IMR-90 (cell line): ENCODE results near the gene FAT1. TPM values are rescaled to one million over a fixed set of nuclear protein-coding genes. Genes with fewer than 3 reads are reported as not detected.

ENCODE experiments used
- ATAC-seq: fragments of 200-7000 bp; cut with Tn5 transposase; 2 replicates; pipeline ENCODE4 v1.9.1; 2020; ENCODE audit warnings: low read depth, mild to moderate bottlenecking, moderate library complexity
- BruUV-seq: library from RNA; stranded (reverse); fragments of 400-500 nt; replicated peaks from 2 replicates; lab custom pipeline; 2021; lab: Mats Ljungman, UMichigan
- CTCF ChIA-PET: fragments of 300-600 bp; formaldehyde crosslinking; extraction: SDS; loops from one replicate; lab custom pipeline; 2021; ENCODE audit warnings: antibody characterized with exemption; lab: Yijun Ruan, JAX
- POLR2A ChIA-PET: fragments of 300-600 bp; sonication (Branson Sonifier 250); formaldehyde crosslinking; loops from one replicate; lab custom pipeline; 2022; ENCODE audit warnings: antibody characterized with exemption; ENCODE audit not compliant: unreplicated experiment; lab: Charles Lee
- DNase-seq: peaks from one replicate; pipeline ENCODE4 v3.0.0; 2013
- H2AFZ ChIP-seq: replicated peaks from 2 replicates; pipeline ENCODE3; 2013; ENCODE audit warnings: low read length, mild to moderate bottlenecking; ENCODE audit not compliant: poor library complexity
- H2AK5ac ChIP-seq: 2 replicates; pipeline ENCODE4 v1.6.1; 2013; ENCODE audit warnings: low read depth, low read length, inconsistent platforms
- H2AK9ac ChIP-seq: replicated peaks from 2 replicates; pipeline ENCODE3; 2013; ENCODE audit warnings: mild to moderate bottlenecking, low read depth, low read length, moderate library complexity; ENCODE audit not compliant: poor library complexity
- H2BK120ac ChIP-seq: 2 replicates; pipeline ENCODE4 v1.6.1; 2013; ENCODE audit warnings: low read depth, low read length, inconsistent platforms
- H2BK15ac ChIP-seq: 3 replicates; pipeline ENCODE4 v1.6.1; 2013; ENCODE audit warnings: low read depth, low read length, inconsistent platforms
- H2BK20ac ChIP-seq: 2 replicates; pipeline ENCODE4 v1.6.1; 2013; ENCODE audit warnings: low read depth, mild to moderate bottlenecking, inconsistent platforms, low read length, moderate library complexity
- H2BK5ac ChIP-seq: 2 replicates; pipeline ENCODE4 v1.6.1; 2013; ENCODE audit warnings: mild to moderate bottlenecking, low read depth, low read length, inconsistent platforms; ENCODE audit not compliant: poor library complexity, severe bottlenecking
- H3K14ac ChIP-seq: replicated peaks from 2 replicates; pipeline ENCODE4 v1.6.1; 2013; ENCODE audit warnings: low read depth, low read length, inconsistent platforms
- H3K18ac ChIP-seq: 2 replicates; pipeline ENCODE4 v1.6.1; 2013; ENCODE audit warnings: low read depth, low read length, control low read depth
- H3K23ac ChIP-seq: 2 replicates; pipeline ENCODE4 v1.6.1; 2013; ENCODE audit warnings: low read depth, low read length, inconsistent platforms
- H3K27ac ChIP-seq: 2 replicates; pipeline ENCODE4 v1.5.1; 2013; ENCODE audit warnings: mild to moderate bottlenecking, control low read depth, low read length; ENCODE audit not compliant: insufficient read depth
- H3K27me3 ChIP-seq: 2 replicates; pipeline ENCODE4 v1.6.1; 2013; ENCODE audit warnings: low read length; ENCODE audit not compliant: control insufficient read depth, insufficient read depth
- H3K36me3 ChIP-seq: 2 replicates; pipeline ENCODE4 v1.6.1; 2013; ENCODE audit warnings: low read length, mixed read lengths; ENCODE audit not compliant: control insufficient read depth, insufficient read depth
- H3K4ac ChIP-seq: 2 replicates; pipeline ENCODE4 v1.6.1; 2013; ENCODE audit warnings: low read depth, low read length, inconsistent platforms
- H3K4me1 ChIP-seq: 2 replicates; pipeline ENCODE4 v1.6.1; 2013; ENCODE audit warnings: low read length, mixed read lengths; ENCODE audit not compliant: control insufficient read depth, insufficient read depth
- H3K4me2 ChIP-seq: 2 replicates; pipeline ENCODE4 v1.6.1; 2013; ENCODE audit warnings: low read depth, mild to moderate bottlenecking, control low read depth, low read length, moderate library complexity
- H3K4me3 ChIP-seq: 2 replicates; pipeline ENCODE4 v1.5.1; 2013; ENCODE audit warnings: low read depth, mild to moderate bottlenecking, control low read depth, low read length, moderate library complexity; ENCODE audit not compliant: insufficient read depth
- H3K56ac ChIP-seq: 2 replicates; pipeline ENCODE4 v1.6.1; 2013; ENCODE audit warnings: low read length, inconsistent platforms; ENCODE audit not compliant: insufficient read depth; ENCODE audit errors: extremely low read depth
- H3K79me1 ChIP-seq, 2 experiments: 2 replicates each; pipeline ENCODE4 v1.6.1; 2013; ENCODE audit warnings: low read length in 2 of 2, inconsistent platforms in 1 of 2, low read depth in 1 of 2
- H3K9ac ChIP-seq: 2 replicates; pipeline ENCODE4 v1.6.1; 2013; ENCODE audit warnings: low read depth, low read length, control low read depth
- H3K9me1 ChIP-seq: 2 replicates; pipeline ENCODE4 v1.6.1; 2013; ENCODE audit warnings: low read length, inconsistent platforms; ENCODE audit not compliant: insufficient read depth
- H3K9me3 ChIP-seq: 2 replicates; pipeline ENCODE4 v1.6.1; 2013; ENCODE audit warnings: low read length; ENCODE audit not compliant: control insufficient read depth, insufficient read depth
- H4K20me1 ChIP-seq: 2 replicates; pipeline ENCODE4 v1.6.1; 2013; ENCODE audit warnings: low read length, inconsistent platforms; ENCODE audit not compliant: insufficient read depth
- H4K5ac ChIP-seq: 2 replicates; pipeline ENCODE4 v1.6.1; 2013; ENCODE audit warnings: mild to moderate bottlenecking, low read depth, low read length, control low read depth
- H4K8ac ChIP-seq, 2 experiments: 2 replicates each; pipeline ENCODE4 v1.6.1; 2013; ENCODE audit warnings: low read depth in 2 of 2, low read length in 2 of 2, control low read depth in 1 of 2, inconsistent platforms in 1 of 2
- H4K91ac ChIP-seq: 2 replicates; pipeline ENCODE4 v1.6.1; 2013; ENCODE audit warnings: low read depth, low read length, inconsistent platforms; ENCODE audit not compliant: insufficient read depth
- BHLHE40 ChIP-seq: fragments of 150-350 bp; IDR thresholded peaks from 2 replicates; pipeline ENCODE4 v1.6.1; 2016; ENCODE audit warnings: mild to moderate bottlenecking, low read depth, low read length
- CEBPB ChIP-seq: IDR thresholded peaks from 2 replicates; pipeline ENCODE4 v1.6.1; 2012; ENCODE audit warnings: low read depth, low read length, improper control_type of control experiment
- CHD1 ChIP-seq: IDR thresholded peaks from 2 replicates; pipeline ENCODE4 v1.6.1; 2012; ENCODE audit warnings: low read depth, low read length, improper control_type of control experiment
- CTCF ChIP-seq: conservative IDR thresholded peaks from 2 replicates; pipeline ENCODE4 v1.5.1; 2012; ENCODE audit warnings: mild to moderate bottlenecking, low read depth, low read length, improper control_type of control experiment
- ELK1 ChIP-seq: fragments of 150-350 bp; IDR thresholded peaks from 2 replicates; pipeline ENCODE4 v1.6.1; 2016; ENCODE audit warnings: low read depth, mild to moderate bottlenecking, low read length, moderate library complexity, borderline replicate concordance
- FOS ChIP-seq: fragments of 150-350 bp; IDR thresholded peaks from 2 replicates; pipeline ENCODE4 v1.6.1; 2016; ENCODE audit warnings: low read depth, low read length
- MAFK ChIP-seq: IDR thresholded peaks from 2 replicates; pipeline ENCODE4 v1.6.1; 2012; ENCODE audit warnings: low read depth, low read length, improper control_type of control experiment
- MAZ ChIP-seq: IDR thresholded peaks from 2 replicates; pipeline ENCODE4 v1.6.1; 2012; ENCODE audit warnings: low read depth, mild to moderate bottlenecking, low read length, improper control_type of control experiment, moderate library complexity, borderline replicate concordance
- MXI1 ChIP-seq: IDR thresholded peaks from 2 replicates; pipeline ENCODE4 v1.6.1; 2012; ENCODE audit warnings: low read depth, mild to moderate bottlenecking, low read length, moderate library complexity, borderline replicate concordance
- NFE2L2 ChIP-seq: fragments of 150-350 bp; IDR thresholded peaks from 2 replicates; pipeline ENCODE4 v1.6.1; 2016; ENCODE audit warnings: low read depth, mild to moderate bottlenecking, low read length
- POLR2A ChIP-seq: IDR thresholded peaks from 2 replicates; pipeline ENCODE4 v1.6.1; 2012; ENCODE audit warnings: mild to moderate bottlenecking, low read depth, low read length
- RAD21 ChIP-seq: IDR thresholded peaks from 2 replicates; pipeline ENCODE4 v1.6.1; 2012; ENCODE audit warnings: low read length, improper control_type of control experiment
- RCOR1 ChIP-seq: IDR thresholded peaks from 2 replicates; pipeline ENCODE4 v1.6.1; 2012; ENCODE audit warnings: mild to moderate bottlenecking, low read length, improper control_type of control experiment; ENCODE audit not compliant: insufficient replicate concordance
- RFX5 ChIP-seq: IDR thresholded peaks from 2 replicates; pipeline ENCODE4 v1.8.0; 2012; ENCODE audit warnings: low read depth, mild to moderate bottlenecking, low read length, moderate library complexity
- USF2 ChIP-seq: fragments of 150-350 bp; IDR thresholded peaks from 2 replicates; pipeline ENCODE4 v1.6.1; 2017; ENCODE audit warnings: mild to moderate bottlenecking, antibody characterized with exemption, low read length, low read depth
- WGBS, 2 experiments: methylation state at CpG; one replicate each; pipeline versions ENCODE4 v1.1.5 to v1.1.7; 2013; ENCODE audit warnings: missing lambda C conversion rate in 2 of 2; ENCODE audit not compliant: insufficient read length in 1 of 2; ENCODE audit errors: extremely low coverage in 2 of 2; 5-methylcytosine and 5-hydroxymethylcytosine counted together
- dilution Hi-C: fragments of 300-500 bp; cut with HindIII; formaldehyde crosslinking; loops from one replicate; pipeline ENCODE4 v1.14.3; 2018; ENCODE audit warnings: low sequenced_read_pairs; ENCODE audit not compliant: unreplicated experiment
- in situ Hi-C: fragments of 300-500 bp; cut with MboI; formaldehyde crosslinking; loops from 3 replicates; pipeline ENCODE4 v1.14.3; 2019; ENCODE audit warnings: low sequenced_read_pairs, inconsistent platforms, mixed read lengths
- intact Hi-C: fragments of 100-400 bp; cut with micrococcal nuclease; formaldehyde crosslinking; loops from 2 replicates; pipeline ENCODE4 v1.10.0; 2022
- polyA plus RNA-seq, 3 experiments: library from polyadenylated mRNA; depleted of rRNA; stranded (reverse); fragments of >200 nt; gene quantifications; 2 replicates each; pipeline ENCODE4 v1.2.3, GENCODE V29; 2012; ENCODE audit warnings: low replicate concordance in 1 of 3
- total RNA-seq: library from RNA; depleted of rRNA; stranded (reverse); fragments of >200 nt; gene quantifications from 2 replicates; pipeline ENCODE4 v1.2.3, GENCODE V29; 2012

Gene FAT1
- total and polyA plus RNA-seq, 2 of the 4 experiments (the other 2 are of a cell fraction), result 156 to 519 TPM

- Histone ChIP-seq H3K18ac (peak overlapping the region; percentile 19; the same call in 1 of the 2 replicates), H4K8ac (peak overlapping the region; percentile 28 to 54; a peak in 3 of 4 replicates), H3K27me3 (no peaks in the 10 kb centered on the region), H3K4ac (peak overlapping the region; percentile 55), H2BK5ac (peak overlapping the region; percentile 73), H2BK120ac (peak overlapping the region; percentile 80), H3K9ac (no peak overlapping the region), H2BK15ac (peak overlapping the region; percentile 63; the same call in 2 of the 3 replicates), H2AFZ (no peak overlapping the region), H3K79me1 (peaks cover 5 to 69% of the 10 kb centered on the region in 2 experiments), H3K4me3 (no peak overlapping the region), H2AK9ac (no peak overlapping the region), H3K9me3 (no peaks in the 10 kb centered on the region), H3K4me1 (peaks cover 33% of the 10 kb centered on the region), H3K23ac (peak overlapping the region; percentile 6), H3K56ac (no peak overlapping the region), H3K4me2 (peak overlapping the region; percentile 14), H4K5ac (no peak overlapping the region), H3K9me1 (peaks cover 17% of the 10 kb centered on the region), H4K20me1 (peaks cover 86% of the 10 kb centered on the region), H3K27ac (peak overlapping the region; percentile 56; the same call in 1 of the 2 replicates), H2AK5ac (peak overlapping the region; percentile 59), H2BK20ac (peak overlapping the region; percentile 61; the same call in 1 of the 2 replicates), H3K36me3 (peaks cover 29% of the 10 kb centered on the region), H4K91ac (peak overlapping the region; percentile 30), H3K14ac (peak overlapping the region; percentile 66)
- TF ChIP-seq RFX5, result no peak
- no peak for TF ChIP-seq ELK1
- no peak for TF ChIP-seq CTCF
- TF ChIP-seq RAD21, result no peak
- no peak for TF ChIP-seq MAFK
- TF ChIP-seq BHLHE40, result no peak
- no peak for TF ChIP-seq NFE2L2
- no peak for TF ChIP-seq POLR2A
- no peak for TF ChIP-seq FOS
- no peak for TF ChIP-seq MXI1
- TF ChIP-seq USF2, result no peak
- TF ChIP-seq RCOR1, result no peak
- TF ChIP-seq CEBPB, result no peak
- no peak for TF ChIP-seq CHD1
- TF ChIP-seq MAZ, result no peak
- CTCF ChIA-PET, result no interaction called here
- dilution Hi-C loops (no loop called here), intact Hi-C loops (no loop called here), in situ Hi-C loops (no loop called here)
- DNase-seq, result no peak
- POLR2A ChIA-PET, result no interaction called here
- no TSS peak for BruUV-seq
- ATAC-seq, result no peak
- WGBS, 2 experiments, result no CpG with 5 or more reads among the region's 5 CpGs
Measured at GRCh38 chr4:186684889-186685309, 38.8 kb downstream of the FAT1 start.
